DMS 273 (cell line): ENCODE results near the gene PDGFC.

Experiments
- DNase-seq: peaks from one replicate; lab custom pipeline; 2025; ENCODE audit not compliant: unreplicated experiment; lab: John Stamatoyannopoulos, UW

Gene PDGFC

GRCh38 chr4:156790866-156791265, 180.7 kb downstream of the PDGFC start:
- DNase-seq, result peak; percentile 25

GRCh38 chr4:156788782-156789181, 182.8 kb downstream of the PDGFC start:
- DNase-seq, result no peak

GRCh38 chr4:156786713-156787112, 184.9 kb downstream of the PDGFC start:
- no peak for DNase-seq

- no peak for DNase-seq
Measured at GRCh38 chr4:156784970-156785369, 186.6 kb downstream of the PDGFC start.

- DNase-seq, result no peak
Measured at GRCh38 chr4:156783966-156784365, 187.6 kb downstream of the PDGFC start.

- no peak for DNase-seq
Measured at GRCh38 chr4:156782491-156782890, 189.1 kb downstream of the PDGFC start.

DNA sequence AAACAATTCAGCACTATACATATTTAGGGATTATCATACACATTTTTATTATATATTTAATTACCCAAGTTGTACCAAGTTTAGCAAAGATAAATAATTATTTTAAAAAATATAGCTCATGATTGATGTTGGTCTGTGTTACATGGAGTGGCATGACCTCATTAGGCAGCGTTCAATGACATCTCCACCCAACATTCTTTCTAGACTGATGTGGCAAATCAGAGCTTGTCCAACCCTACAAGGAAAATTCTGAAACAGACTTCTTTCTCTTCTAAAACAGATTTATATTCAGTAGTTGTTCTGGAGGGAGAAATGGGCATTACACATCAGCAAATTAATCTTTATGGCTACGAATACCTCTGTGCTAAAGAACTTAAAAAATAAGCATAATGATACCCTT, 189.7 kb downstream of the PDGFC start:
- DNase-seq, result no peak

GRCh38 chr4:156779774-156780173, 191.8 kb downstream of the PDGFC start:
- DNase-seq, result no peak

- no peak for DNase-seq
Measured at GRCh38 chr4:156779042-156779441, 192.6 kb downstream of the PDGFC start.

DNA sequence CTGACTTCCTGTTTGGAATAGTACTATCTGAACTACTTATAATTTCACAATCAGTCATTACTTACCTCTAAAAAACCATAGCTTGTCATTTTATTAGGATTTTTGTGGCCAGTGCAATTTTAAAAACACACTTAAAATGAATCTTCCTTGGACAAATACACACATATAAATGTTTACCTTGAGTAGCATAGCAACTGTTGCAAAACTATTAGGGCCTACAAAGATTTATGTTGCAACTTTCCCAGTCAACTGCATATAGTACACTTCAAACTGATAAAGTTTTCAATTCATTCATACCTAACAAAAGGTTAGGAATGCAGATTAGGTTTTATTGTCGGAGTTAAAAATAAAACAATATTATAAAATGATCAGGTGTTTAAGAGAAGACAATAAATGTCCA, 193.0 kb downstream of the PDGFC start:
- DNase-seq, result no peak

- DNase-seq, result no peak
Measured at GRCh38 chr4:156778093-156778492, 193.5 kb downstream of the PDGFC start.

- DNase-seq, result no peak
Measured at GRCh38 chr4:156775813-156776212, 195.8 kb downstream of the PDGFC start.

GRCh38 chr4:156774422-156774821, 197.2 kb downstream of the PDGFC start:
- no peak for DNase-seq

DNA sequence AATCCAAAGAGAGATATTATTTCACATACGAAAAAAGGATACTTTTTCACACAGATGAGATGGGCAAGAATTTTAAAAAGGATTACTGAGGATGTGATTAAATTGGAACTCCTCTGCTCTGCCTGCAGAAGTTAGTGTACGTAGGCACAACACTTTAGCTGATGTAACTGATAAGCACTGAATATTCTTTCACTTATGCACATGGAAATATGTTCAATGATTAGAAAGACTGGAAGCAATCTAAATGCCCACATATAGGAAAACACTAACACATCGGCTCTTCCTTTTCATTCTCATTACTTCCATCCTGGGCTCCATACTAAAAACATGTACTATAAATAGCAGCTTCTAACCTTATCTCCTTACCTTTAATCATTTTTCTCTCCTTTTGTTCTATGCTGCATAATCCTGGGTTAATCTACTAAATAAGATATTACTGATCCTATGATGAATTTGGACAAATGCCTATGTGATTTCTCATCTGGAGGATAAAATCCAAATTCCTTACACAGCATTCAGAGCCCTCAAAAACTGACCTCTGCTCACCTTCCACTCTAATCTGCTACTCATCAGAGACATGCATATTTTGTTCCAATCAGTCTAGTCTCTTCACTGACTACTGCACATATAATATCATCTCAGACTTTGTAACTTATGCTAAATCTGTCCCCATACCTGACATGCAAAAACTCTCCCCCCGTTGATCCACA, 197.8 kb downstream of the PDGFC start:
- no peak for DNase-seq

DNA sequence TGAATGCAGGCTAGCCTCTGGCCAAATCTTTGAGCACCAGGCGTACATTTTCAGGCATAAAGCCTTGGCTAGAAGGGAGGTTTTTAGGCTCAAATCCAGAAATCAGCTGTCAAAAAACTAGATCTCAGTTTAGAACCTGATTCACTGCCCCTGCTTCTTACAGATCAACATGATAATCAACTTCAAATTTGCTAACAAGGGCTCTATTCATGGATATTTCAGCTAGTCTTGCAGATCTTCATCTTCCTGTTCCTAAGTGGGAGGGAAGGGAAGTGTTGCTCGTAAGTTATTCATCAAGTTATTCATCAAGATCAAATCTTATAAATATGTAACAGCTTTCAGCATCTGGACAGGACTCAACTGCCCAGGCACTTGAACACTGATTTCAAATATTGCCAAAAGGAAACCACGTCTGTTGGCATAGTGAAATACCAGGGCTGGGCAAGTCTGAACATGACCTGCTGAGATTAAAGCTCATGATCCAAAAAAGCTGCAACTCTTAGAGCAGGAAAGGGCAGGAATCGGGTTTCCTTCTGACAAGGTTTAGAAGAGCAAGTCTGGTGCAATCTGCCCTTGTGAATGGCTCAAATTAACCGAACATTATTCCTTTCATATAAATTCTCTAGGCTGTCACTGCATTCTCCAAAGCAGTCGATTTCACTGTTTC, 200.3 kb downstream of the PDGFC start:
- DNase-seq, result peak; percentile 96

DNA sequence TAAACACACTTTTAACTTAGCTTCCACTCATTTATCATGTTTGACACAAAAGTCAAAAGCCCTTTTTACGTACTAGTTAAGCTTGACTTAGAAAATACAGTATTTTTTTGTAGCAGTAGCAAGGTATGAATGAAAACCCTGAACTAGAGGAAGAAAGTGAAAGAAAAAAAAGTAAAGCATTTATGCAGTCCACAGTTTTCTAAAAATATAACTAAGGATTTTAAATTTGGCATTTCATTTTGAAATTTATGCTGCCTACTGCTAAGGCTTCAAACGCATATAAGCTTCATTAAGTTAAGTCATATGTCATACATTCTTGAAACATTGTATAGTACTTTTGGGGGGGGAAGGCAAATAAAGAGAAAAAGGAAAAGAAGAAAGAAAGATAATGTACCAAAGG, 201.5 kb downstream of the PDGFC start:
- no peak for DNase-seq

DNA sequence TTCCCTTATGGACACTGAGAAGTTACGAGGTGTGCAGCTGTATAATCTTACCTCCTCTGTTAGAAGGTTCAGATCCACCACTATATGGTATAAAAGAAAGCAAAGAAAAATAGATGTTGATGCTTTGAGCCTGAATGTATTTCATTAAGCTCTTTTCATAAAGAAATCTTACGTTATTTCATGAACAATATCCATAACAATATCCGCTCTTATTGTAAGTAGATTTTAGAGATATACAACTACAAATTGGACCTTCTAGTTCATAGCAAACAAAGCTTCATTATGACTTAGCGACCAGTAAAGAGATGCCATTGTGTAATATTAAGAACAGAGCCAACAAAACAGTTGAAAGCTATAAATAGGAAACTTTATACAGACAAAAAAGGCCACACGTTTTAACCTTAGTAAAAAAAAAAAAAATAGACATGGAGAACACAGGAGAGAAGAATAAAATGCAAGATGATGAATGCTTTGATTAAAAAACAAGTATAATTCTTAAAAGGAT, 203.6 kb downstream of the PDGFC start:
- no peak for DNase-seq

DNA sequence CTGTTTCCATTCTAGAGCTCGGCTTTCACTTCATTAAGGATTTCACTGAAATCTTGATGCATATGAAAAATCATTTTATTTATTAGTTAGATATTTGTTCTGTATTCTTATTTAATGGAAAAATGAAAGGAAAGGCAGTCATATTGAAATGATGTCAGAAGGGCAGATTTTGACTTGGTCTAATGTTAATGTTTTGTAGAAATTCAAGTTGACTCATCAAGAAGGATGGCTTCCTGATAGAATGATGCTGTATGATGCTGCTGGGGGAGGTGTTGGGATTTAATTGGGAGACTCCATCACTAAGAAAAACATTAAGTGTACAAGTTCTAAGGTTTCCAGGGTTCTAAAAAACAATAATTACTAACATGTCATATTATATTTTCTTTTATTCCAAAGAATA, 204.8 kb downstream of the PDGFC start:
- DNase-seq, result no peak

DNA sequence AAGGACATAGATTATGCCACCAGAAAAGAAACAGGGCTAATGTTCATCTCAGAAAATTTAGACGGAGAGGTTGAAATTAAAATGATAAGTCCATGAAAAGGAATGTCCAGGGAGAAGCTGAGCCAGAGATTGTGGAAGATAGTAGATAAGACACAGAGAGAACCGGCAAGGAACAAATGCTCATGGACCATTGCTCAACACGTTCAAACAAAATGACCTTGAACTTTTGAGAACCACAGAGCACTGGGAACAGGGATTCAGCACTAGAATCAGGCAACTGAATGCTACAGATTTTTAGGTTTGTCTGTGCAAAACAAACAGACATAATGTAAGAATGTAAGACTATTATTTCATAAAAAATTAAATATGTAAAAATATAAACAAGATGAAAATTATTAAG, 206.3 kb downstream of the PDGFC start:
- no peak for DNase-seq

DNA sequence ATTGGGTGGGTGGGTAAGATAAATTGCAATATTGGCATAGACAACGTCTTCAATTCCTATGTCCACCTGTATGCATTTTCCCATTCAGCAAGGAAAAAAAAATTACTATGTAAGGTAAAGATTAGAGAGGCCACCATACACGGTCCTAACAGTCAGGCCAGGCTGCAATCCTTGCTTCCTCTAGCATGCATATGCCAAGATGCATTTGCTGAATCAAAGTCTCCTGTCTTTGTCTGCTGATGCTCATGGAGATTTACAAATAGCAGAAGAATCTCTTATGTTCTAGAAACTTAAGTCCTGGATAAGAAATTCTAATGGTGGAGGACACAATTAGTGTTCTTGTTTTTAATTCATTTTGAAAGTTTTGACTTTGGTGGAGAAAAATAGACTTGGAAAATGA, 206.8 kb downstream of the PDGFC start:
- no peak for DNase-seq

GRCh38 chr4:156764145-156764544, 207.5 kb downstream of the PDGFC start:
- DNase-seq, result no peak

DNA sequence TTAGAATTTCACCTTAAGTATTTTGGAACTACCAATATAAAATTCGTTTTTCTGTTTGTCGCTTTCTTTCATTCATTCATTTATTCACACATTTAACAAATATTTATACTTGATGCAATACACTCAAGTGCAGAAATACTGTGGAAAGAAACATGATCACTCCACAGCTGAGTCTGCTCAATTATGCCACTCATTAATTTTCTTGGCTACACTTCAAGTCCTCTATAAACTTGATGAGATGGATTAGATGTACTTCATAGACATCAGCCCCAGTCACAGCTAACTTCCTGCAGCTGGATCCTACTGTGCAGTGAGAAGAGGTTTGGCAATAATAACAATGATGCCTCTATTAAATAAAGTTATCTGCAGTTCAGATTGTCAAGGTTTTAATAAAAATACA, 208.1 kb downstream of the PDGFC start:
- DNase-seq, result peak; percentile 69

DNA sequence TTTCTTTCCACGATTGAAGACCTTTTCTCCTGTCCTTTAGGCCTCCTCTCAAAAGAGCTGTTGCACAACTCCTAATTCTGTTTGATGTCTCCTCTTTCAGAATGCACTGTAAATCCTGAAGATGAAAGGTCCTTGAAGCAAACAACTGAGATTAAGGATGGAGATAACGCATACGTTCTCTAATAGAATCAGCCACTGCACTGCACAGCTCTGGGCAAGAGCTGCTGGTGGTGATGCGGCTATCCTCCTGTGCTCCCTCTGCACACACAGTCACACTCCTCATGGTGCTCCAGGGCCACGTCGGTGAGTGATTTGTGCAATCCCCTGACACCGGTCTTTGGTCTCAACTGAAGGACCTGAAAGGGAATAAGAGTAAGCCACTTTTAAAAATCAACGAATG, 208.7 kb downstream of the PDGFC start:
- DNase-seq, result no peak
